ENCODE results near the gene DDX23.
A peak's percentile ranks its signal among the peaks of the same experiment; 100 is the strongest.

DDX23 gene

DNA sequence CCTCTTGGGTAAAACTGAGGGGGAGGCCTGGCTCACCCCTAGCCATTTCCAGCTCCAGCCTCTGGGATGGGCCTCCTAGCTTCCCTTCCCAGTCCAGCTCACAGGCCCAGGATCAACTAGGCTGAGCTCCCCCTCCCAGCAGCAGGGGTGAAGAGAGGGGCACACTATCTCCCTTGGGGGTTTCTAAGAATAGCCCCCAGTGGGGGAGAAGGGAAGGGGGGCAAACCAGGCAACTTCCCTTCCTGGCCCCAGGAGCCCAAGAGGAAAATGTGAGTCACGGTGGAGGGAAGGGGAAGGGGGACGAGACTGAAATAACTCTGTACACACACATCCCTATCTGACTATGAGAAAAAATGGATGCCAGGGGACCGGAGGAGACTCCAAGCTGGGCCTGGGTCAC is 72.1 kb downstream of the DDX23 start:
- H3K4me3 ChIP-seq (ENCODE audit: low read depth, low read length): no peak overlapping the region; the same call in 1 of the 2 replicates
- ChIA-PET POLR2A (interaction anchor here (0.7 to 1.1 kb wide), 2 partner anchors 9 to 10 kb away, joined by 3 read pairs; partner anchors contain the start of gene ADCY6), CTCF (interaction anchor here (1.0 to 4.9 kb wide), 9 partner anchors 10 to 35 kb away, joined by 3 to 33 read pairs (median 7); partner anchors contain the start of gene ADCY6)
- peak; percentile 45 for DNase-seq (ENCODE audit: low read depth, low spot score)
- TF ChIP-seq, protein P1, sequence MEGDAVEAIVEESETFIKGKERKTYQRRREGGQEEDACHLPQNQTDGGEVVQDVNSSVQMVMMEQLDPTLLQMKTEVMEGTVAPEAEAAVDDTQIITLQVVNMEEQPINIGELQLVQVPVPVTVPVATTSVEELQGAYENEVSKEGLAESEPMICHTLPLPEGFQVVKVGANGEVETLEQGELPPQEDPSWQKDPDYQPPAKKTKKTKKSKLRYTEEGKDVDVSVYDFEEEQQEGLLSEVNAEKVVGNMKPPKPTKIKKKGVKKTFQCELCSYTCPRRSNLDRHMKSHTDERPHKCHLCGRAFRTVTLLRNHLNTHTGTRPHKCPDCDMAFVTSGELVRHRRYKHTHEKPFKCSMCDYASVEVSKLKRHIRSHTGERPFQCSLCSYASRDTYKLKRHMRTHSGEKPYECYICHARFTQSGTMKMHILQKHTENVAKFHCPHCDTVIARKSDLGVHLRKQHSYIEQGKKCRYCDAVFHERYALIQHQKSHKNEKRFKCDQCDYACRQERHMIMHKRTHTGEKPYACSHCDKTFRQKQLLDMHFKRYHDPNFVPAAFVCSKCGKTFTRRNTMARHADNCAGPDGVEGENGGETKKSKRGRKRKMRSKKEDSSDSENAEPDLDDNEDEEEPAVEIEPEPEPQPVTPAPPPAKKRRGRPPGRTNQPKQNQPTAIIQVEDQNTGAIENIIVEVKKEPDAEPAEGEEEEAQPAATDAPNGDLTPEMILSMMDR (IDR thresholded peaks at IDR 0.05; ENCODE audit: insufficient read depth, low read length, missing control alignments): no peak
